Stimulated activated CD8-positive, alpha-beta memory T cell treated with anti-CD3 and anti-CD28 coated beads, Interleukin-2, amount 100 ng/mL, for 1 hour (primary cell): ENCODE data around the gene MVP.
"Not testable (repeated sequence)": the region's sequence is repeated elsewhere in the genome, so short reads cannot be mapped to it uniquely, and the experiment has no call there.

ENCODE experiments used
- DNase-seq, 2 donors: peaks; one replicate each; pipeline ENCODE4 v3.0.0-alpha.2; 2020; ENCODE audit warnings: low read depth in 2 of 2

Gene MVP

DNA sequence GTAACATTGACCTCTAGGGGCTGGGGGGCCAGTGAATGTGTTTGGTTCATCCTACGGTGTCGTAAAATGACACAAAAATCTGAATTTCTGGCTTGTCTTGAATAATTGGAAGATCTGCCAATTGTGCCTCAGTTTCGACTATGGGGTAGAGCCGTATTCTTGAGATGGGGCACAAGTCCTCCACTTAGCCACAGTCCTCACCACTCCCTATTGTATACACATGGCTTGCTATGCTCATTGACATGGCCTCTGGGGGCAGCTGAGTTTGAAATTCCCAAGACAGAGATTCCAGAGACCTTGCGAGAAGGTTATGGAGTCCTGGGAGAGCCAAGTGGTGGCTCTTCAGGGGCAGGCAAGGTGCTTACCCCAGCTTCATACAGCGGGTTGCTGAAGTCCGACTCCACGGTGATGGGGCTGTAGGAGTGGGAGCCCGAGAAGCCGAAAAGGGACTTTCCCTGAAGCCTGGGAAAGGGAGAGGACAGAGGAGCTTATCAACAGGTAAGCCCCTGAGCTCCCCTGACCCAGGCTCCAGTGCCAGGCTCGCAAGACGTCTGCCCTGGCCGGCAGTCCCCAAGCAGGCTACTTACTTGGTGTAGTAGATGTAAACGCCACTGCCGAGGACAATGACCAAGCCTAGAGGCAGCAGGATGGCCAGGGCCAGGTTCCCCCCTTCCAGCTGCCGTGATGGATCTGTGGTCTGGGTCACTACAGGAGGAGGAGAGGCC is 51.7 kb downstream of the MVP start:
- DNase-seq, result no peak

- DNase-seq, result no peak
These were observed 53.1 kb downstream of the MVP start for GRCh38 chr16:29873319-29873718.

DNA sequence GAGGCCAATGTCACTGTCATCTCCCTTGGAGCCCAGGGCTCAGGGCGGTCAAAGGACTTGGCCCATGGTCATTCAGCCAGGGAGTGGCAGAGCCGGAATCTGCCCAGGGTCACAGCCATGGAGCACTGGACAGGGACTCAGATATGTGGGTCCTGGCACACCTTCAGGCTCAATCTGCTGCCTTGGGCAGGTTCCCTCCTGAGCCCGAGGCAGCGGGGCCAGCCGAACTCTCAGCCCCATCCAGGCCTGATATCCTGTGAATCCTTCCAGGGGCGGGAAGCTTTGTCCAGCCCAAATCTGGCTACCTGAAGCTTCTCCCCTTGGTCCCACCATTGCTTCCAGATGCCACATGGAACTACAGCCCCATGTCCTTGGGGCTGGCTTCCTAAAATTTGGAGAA is 54.9 kb downstream of the MVP start:
- no peak for DNase-seq

DNA sequence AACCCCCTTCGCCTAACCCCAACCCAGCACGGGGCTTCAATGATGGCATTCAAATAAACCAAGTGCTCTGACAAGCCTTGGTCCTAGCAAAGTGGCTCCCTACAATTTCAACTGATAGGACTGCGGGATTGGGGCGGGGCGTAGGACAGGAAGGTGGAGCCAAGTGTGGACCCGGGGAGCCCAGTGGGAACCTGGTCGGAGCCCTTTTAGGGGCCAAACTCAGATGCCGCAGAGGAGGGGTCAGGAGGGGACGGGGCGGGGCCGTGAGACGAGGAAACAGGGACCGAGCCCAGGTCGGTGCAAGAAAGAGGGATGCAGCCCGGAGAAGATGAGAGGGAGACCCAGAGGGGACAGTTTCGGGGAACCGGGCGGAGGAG is 55.9 kb downstream of the MVP start:
- DNase-seq, result no peak

GRCh38 chr16:29876594-29877249 is 56.5 kb downstream of the MVP start:
- DNase-seq, result no peak

GRCh38 chr16:29877266-29877961 is 57.2 kb downstream of the MVP start:
- no peak for DNase-seq

DNA sequence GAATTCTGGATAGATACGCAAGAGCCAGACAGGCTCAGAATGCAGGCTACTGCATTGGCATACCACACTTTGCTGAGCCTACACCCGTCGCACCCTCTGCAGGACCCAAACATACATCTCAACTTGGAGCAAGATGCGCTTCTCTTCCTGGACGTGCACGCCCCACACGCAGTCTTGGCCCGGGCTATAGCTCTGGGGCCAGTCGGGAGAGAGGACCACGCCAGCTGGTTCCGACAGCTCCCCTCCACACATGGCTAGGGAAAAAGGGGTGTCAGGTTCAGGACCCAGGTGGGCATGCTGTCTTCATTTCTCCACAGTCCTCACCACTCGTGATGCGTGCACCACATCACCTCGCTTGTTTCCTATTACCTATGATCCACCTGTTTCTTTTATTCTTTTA is 57.9 kb downstream of the MVP start:
- DNase-seq, result no peak

DNA sequence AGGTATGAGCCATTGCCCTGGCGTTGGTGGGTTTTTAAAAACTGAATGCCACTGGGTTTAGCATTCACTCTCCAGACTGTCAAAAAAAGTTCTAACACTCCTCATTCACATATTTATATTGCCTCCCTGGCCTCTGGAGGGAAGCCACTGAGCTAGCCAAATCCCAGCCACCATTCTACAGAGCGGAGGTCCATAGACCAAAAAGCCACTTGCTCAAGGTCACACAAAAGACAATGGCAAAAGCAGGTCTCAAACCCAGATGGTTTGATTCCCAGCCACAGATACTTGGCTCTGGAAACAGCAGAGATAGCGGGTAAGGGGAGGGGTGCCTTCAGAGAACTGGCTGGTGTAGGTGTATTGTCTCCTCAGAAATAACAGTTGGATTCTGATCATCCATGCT is 60.8 kb downstream of the MVP start:
- no peak for DNase-seq

- no peak for DNase-seq
These were observed 63.7 kb downstream of the MVP start for GRCh38 chr16:29883987-29884386.

DNA sequence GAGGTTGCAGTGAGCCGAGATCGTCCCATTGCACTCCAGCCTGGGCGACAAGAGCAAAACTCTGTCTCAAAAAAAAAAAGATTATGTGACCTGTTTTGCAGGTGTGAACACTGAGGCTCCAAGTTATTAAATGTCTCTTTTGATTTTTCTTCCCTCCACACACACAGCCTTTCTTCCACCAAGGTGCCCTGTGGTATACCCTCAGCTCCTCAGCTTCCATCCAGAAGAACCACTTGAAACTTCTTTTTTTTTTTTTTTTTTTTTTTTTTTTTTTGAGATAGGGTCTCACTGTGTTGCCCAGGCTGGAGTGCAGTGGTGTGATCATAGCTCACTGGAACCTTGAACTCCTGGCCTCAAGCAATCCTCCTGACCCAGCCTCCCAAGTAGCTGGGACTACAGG is 69.1 kb downstream of the MVP start:
- DNase-seq, result not testable (repeated sequence)

GRCh38 chr16:29891525-29892457 is 71.5 kb downstream of the MVP start:
- DNase-seq, result no peak

- no peak for DNase-seq
These were observed 72.2 kb downstream of the MVP start for GRCh38 chr16:29892458-29892813.

GRCh38 chr16:29893553-29893952 is 73.3 kb downstream of the MVP start:
- no peak for DNase-seq

- DNase-seq, result no peak
These were observed 74.1 kb downstream of the MVP start for GRCh38 chr16:29894352-29894751.

DNA sequence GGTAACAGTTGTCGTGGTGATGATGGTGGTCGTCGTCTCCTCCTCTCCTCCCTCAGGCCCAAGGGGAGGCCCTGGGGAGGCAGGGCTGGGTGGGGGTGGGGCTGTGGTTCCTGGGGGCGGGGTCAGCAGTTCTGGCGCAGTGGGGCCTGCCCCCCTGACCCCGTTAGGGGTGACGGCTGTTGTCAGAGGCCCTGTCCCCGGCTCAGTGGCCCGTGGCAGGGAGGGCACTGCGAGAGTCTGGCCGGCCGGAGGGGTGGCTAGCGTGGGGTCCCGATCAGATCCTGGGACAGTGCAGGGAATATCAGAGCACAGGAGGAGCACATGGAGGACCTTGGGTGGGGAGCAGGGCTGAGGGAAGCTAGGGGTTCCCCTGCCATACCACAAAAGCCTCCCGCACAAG is 76.6 kb downstream of the MVP start:
- DNase-seq, result no peak

GRCh38 chr16:29897333-29897732 is 77.1 kb downstream of the MVP start:
- no peak for DNase-seq
